Osteocyte (in vitro differentiated cells): ENCODE results near the gene TTC28. TPM values are rescaled to one million over a fixed set of nuclear protein-coding genes. Genes with fewer than 3 reads are reported as not detected.

Experiments
- DNase-seq: peaks from one replicate; pipeline ENCODE4 v3.0.0; 2021; ENCODE audit warnings: mixed read lengths; ENCODE audit not compliant: unreplicated experiment; ENCODE audit errors: extremely low spot score
- H3K27ac Mint-ChIP-seq: one replicate; pipeline ENCODE4 v1.8.0; 2021; ENCODE audit warnings: mild to moderate bottlenecking, mixed read lengths; ENCODE audit not compliant: unreplicated experiment
- H3K27me3 Mint-ChIP-seq: one replicate; pipeline ENCODE4 v1.8.0; 2021; ENCODE audit warnings: mixed read lengths; ENCODE audit not compliant: unreplicated experiment
- H3K36me3 Mint-ChIP-seq: one replicate; pipeline ENCODE4 v1.8.0; 2021; ENCODE audit warnings: mixed read lengths; ENCODE audit not compliant: unreplicated experiment
- H3K4me1 Mint-ChIP-seq: one replicate; pipeline ENCODE4 v1.8.0; 2021; ENCODE audit warnings: mixed read lengths; ENCODE audit not compliant: unreplicated experiment
- H3K4me3 Mint-ChIP-seq: one replicate; pipeline ENCODE4 v1.8.0; 2021; ENCODE audit warnings: mild to moderate bottlenecking, moderate library complexity, mixed read lengths; ENCODE audit not compliant: unreplicated experiment
- H3K9me3 Mint-ChIP-seq: one replicate; pipeline ENCODE4 v1.8.0; 2021; ENCODE audit warnings: mixed read lengths; ENCODE audit not compliant: unreplicated experiment
- CTCF ChIP-seq: fragments of 200-600 bp; sonication (generic); IDR thresholded peaks from 2 replicates; pipeline ENCODE4 v1.5.0; 2021; ENCODE audit warnings: antibody characterized with exemption, mild to moderate bottlenecking, moderate library complexity
- total RNA-seq: library from RNA; stranded (reverse); gene quantifications from 2 replicates; pipeline ENCODE4 v1.2.1, GENCODE V29; 2021

Gene TTC28
- total RNA-seq, 1 donor from 2014 or later: 70.3 TPM

GRCh38 chr22:27983361-27983791 lies 696.3 kb downstream of the TTC28 start:
- DNase-seq: peak; percentile 72
- Mint-ChIP-seq H3K4me3 (no peak overlapping the region), H3K9me3 (no peaks in the 10 kb centered on the region), H3K27ac (no peak overlapping the region), H3K36me3 (peaks cover 44% of the 10 kb centered on the region), H3K27me3 (no peaks in the 10 kb centered on the region), H3K4me1 (peaks cover 24% of the 10 kb centered on the region)
- TF ChIP-seq CTCF: no peak

- Mint-ChIP-seq H3K27me3 (no peaks in the 10 kb centered on the region), H3K4me1 (peaks cover 20% of the 10 kb centered on the region), H3K9me3 (no peaks in the 10 kb centered on the region), H3K36me3 (peaks cover 44% of the 10 kb centered on the region), H3K27ac (no peak overlapping the region), H3K4me3 (no peak overlapping the region)
- TF ChIP-seq CTCF: no peak
- DNase-seq: peak; percentile 73
These were observed 696.9 kb downstream of the TTC28 start for GRCh38 chr22:27982630-27983180.

GRCh38 chr22:27982106-27982505 lies 697.5 kb downstream of the TTC28 start:
- Mint-ChIP-seq H3K27me3 (no peaks in the 10 kb centered on the region), H3K4me3 (no peak overlapping the region), H3K9me3 (no peaks in the 10 kb centered on the region), H3K27ac (no peak overlapping the region), H3K36me3 (peaks cover 44% of the 10 kb centered on the region), H3K4me1 (peaks cover 14% of the 10 kb centered on the region)
- no peak for DNase-seq
- TF ChIP-seq CTCF: no peak

GRCh38 chr22:27980424-27981148 lies 699.1 kb downstream of the TTC28 start:
- Mint-ChIP-seq H3K27me3 (no peaks in the 10 kb centered on the region), H3K27ac (no peak overlapping the region), H3K9me3 (no peaks in the 10 kb centered on the region), H3K36me3 (peaks cover 35% of the 10 kb centered on the region), H3K4me3 (no peak overlapping the region), H3K4me1 (peaks cover 4% of the 10 kb centered on the region)
- TF ChIP-seq CTCF: no peak
- DNase-seq: peak; percentile 81

GRCh38 chr22:27978802-27979201 lies 700.8 kb downstream of the TTC28 start:
- Mint-ChIP-seq H3K27me3 (no peaks in the 10 kb centered on the region), H3K4me1 (no peaks in the 10 kb centered on the region), H3K9me3 (no peaks in the 10 kb centered on the region), H3K27ac (no peak overlapping the region), H3K36me3 (peaks cover 22% of the 10 kb centered on the region), H3K4me3 (no peak overlapping the region)
- TF ChIP-seq CTCF: no peak
- DNase-seq: no peak
